Adrenal gland (tissue), 12 donors: ENCODE results near the gene FSIP1. TPM values are rescaled to one million over a fixed set of nuclear protein-coding genes. Genes with fewer than 3 reads are reported as not detected.

ENCODE experiments used
- DNase-seq, 7 donors: peaks; one replicate each; pipeline ENCODE4 v3.0.0-alpha.2; 2019 to 2020
- H3K27ac ChIP-seq, 5 donors: fragments of 200-600 bp; sonication (generic) in 4 of 5; 1 replicate in 3 of 5; 2 replicates in 2 of 5; pipeline versions ENCODE4 v1.5.1 to v1.8.0; 2016 to 2020; ENCODE audit warnings: mild to moderate bottlenecking in 1 of 5
- H3K27me3 ChIP-seq: fragments of 200-600 bp; 2 replicates; pipeline ENCODE4 v1.8.0; 2021
- H3K36me3 ChIP-seq, 2 donors: fragments of 200-600 bp; replicated peaks in 1 of 2; 1 replicate in 1 of 2; 2 replicates in 1 of 2; pipeline versions ENCODE4 v1.5.1 to v1.8.0; 2018 to 2022
- H3K4me1 ChIP-seq, 2 donors: fragments of 200-600 bp; replicated peaks in 1 of 2; 1 replicate in 1 of 2; 2 replicates in 1 of 2; pipeline versions ENCODE4 v1.5.1 to v1.8.0; 2018 to 2021
- H3K4me3 ChIP-seq, 4 donors: fragments of 200-600 bp; sonication (generic) in 3 of 4; one replicate each; pipeline ENCODE4 v1.5.1; 2016 to 2018
- H3K9me3 ChIP-seq, 3 donors: fragments of 200-600 bp; sonication (generic) in 1 of 3; replicated peaks in 1 of 3; 1 replicate in 2 of 3; 2 replicates in 1 of 3; pipeline versions ENCODE4 v1.5.1 to v1.8.0; 2016 to 2021
- POLR2A ChIP-seq, 2 donors: fragments of 450-650 bp; IDR thresholded peaks; one replicate each; pipeline ENCODE4 v1.6.1; 2017; ENCODE audit warnings: antibody characterized with exemption in 2 of 2, mild to moderate bottlenecking in 2 of 2, moderate library complexity in 1 of 2
- WGBS, 4 donors: extraction: QIAGEN DNeasy Blood & Tissue Kit in 2 of 4; methylation state at CpG; one replicate each; pipeline versions ENCODE4 v1.1.5 to v1.1.7; 2013 to 2017; 5-methylcytosine and 5-hydroxymethylcytosine counted together
- intact Hi-C, 2 donors: fragments of 100-400 bp; cut with DNase I; formaldehyde crosslinking; loops; one replicate each; pipeline versions ENCODE4 v1.14.1 to v1.15.0; 2022 to 2023
- polyA plus RNA-seq, 3 donors: library from polyadenylated mRNA; stranded (reverse); fragments of 200-250 nt in 2 of 3; fragments of 350-450 nt in 1 of 3; fragmentation: Illumina TruSeq in 1 of 3; extraction: RNeasy Lipid Tissue Mini Kit (QIAGEN cat#74804) in 1 of 3; gene quantifications; one replicate each; pipeline ENCODE4 v1.2.3, GENCODE V29; 2013 to 2014
- total RNA-seq, 9 donors: library from RNA; depleted of rRNA in 4 of 9; stranded (reverse); fragments of >200 nt in 4 of 9; fragments of 120-200 nt in 1 of 9; fragmentation: NEBNext Ultra II Directional in 1 of 9; extraction: Animal tissue kit (Norgen Biotek cat#: 25700) in 1 of 9; gene quantifications; one replicate each; pipeline versions ENCODE4 v1.1.0 to v1.2.4, GENCODE V29; 2013 to 2023
- TF ChIP-seq, protein P1 (sequence below), 6 experiments: fragments of 450-650 bp in 4 of 6; fragments of 200-600 bp in 2 of 6; sonication (generic) in 1 of 6; IDR thresholded peaks; 1 replicate in 5 of 6; 2 replicates in 1 of 6; pipeline versions ENCODE4 v1.5.1 to v1.8.0; 2016 to 2021; ENCODE audit warnings: antibody characterized with exemption in 6 of 6, mild to moderate bottlenecking in 2 of 6, moderate library complexity in 1 of 6
- donor health status: healthy with polysubstance abuse.
- donor health status: Bipolar disorder and iron deficiency.
- donor health status: DM: yes; HTN: yes; CAD: no.
- donor health status: DM: no; HTN: no; CAD: no.
- donor health status: DM: no; HTN: no; CAD: no.
- donor health status: DM: yes; HTN: yes; CAD: no.

FSIP1 gene
- total and polyA plus RNA-seq, 12 donors, result 0.11 to 0.60 (median 0.25) TPM; not detected in 2

DNA sequence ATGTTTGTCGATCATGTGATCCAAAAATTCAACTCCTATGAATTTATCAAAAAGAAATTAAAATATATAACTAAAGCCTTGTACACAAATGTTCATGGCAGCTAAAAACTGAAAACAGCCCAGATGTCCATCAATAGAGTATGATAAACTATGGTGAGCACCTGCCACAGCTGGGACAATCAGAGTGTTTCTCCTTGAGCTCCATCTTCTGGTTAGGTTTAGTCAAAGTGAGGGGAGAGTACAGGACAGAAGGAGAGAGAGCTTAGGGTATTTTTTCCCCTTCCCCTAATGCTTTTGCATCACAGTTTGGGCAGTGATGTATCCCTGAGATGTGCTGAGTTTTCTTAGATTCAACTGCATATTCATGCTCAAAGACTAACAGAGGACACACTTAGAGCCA, 65.5 kb downstream of the FSIP1 start:
- H3K4me1 ChIP-seq, result no peaks in the 10 kb centered on the region
- no peak for DNase-seq
- H3K27me3 ChIP-seq, result no peaks in the 10 kb centered on the region
- no peaks in the 10 kb centered on the region for H3K9me3 ChIP-seq
- no peak overlapping the region for H3K4me3 ChIP-seq
- H3K36me3 ChIP-seq, result no peaks in the 10 kb centered on the region
- TF ChIP-seq, protein P1, sequence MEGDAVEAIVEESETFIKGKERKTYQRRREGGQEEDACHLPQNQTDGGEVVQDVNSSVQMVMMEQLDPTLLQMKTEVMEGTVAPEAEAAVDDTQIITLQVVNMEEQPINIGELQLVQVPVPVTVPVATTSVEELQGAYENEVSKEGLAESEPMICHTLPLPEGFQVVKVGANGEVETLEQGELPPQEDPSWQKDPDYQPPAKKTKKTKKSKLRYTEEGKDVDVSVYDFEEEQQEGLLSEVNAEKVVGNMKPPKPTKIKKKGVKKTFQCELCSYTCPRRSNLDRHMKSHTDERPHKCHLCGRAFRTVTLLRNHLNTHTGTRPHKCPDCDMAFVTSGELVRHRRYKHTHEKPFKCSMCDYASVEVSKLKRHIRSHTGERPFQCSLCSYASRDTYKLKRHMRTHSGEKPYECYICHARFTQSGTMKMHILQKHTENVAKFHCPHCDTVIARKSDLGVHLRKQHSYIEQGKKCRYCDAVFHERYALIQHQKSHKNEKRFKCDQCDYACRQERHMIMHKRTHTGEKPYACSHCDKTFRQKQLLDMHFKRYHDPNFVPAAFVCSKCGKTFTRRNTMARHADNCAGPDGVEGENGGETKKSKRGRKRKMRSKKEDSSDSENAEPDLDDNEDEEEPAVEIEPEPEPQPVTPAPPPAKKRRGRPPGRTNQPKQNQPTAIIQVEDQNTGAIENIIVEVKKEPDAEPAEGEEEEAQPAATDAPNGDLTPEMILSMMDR (IDR thresholded peaks at IDR 0.05), result no peak
- no peak for TF ChIP-seq POLR2A (IDR thresholded peaks at IDR 0.05)
- intact Hi-C loops, result no loop called here
- no peak overlapping the region for H3K27ac ChIP-seq
- 92 to 96% (median 95%) methylated on average over 1 of the region's 1 CpG for WGBS, 4 donors

DNA sequence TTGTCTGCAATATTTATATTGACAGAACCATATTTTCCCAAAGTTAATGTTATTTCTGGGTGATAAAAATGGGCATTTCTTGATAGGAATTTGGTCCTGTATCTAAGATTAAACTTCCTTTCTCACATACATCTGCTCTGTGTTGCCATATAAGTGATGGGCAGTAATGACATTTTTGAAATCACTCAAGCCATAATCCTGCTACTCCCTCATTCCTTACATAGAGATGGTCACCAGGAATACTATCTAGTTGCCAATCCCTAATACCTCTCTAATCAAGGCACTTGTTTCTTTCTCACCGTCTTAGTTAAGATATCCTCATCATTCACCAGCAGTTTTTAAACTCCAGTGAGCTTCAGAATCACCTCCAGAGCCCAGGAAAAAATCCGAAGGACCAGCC, 68.4 kb downstream of the FSIP1 start:
- H3K27me3 ChIP-seq, result no peaks in the 10 kb centered on the region
- H3K36me3 ChIP-seq, result no peaks in the 10 kb centered on the region
- intact Hi-C loops, result no loop called here
- H3K9me3 ChIP-seq, result no peaks in the 10 kb centered on the region
- WGBS, 4 donors, result 80 to 89% (median 83%) methylated on average over 2 of the region's 2 CpGs
- H3K4me3 ChIP-seq, result no peak overlapping the region
- TF ChIP-seq POLR2A (IDR thresholded peaks at IDR 0.05), result no peak
- TF ChIP-seq, protein P1 (IDR thresholded peaks at IDR 0.05), result no peak
- no peaks in the 10 kb centered on the region for H3K4me1 ChIP-seq
- DNase-seq, result no peak
- H3K27ac ChIP-seq, result no peak overlapping the region

DNA sequence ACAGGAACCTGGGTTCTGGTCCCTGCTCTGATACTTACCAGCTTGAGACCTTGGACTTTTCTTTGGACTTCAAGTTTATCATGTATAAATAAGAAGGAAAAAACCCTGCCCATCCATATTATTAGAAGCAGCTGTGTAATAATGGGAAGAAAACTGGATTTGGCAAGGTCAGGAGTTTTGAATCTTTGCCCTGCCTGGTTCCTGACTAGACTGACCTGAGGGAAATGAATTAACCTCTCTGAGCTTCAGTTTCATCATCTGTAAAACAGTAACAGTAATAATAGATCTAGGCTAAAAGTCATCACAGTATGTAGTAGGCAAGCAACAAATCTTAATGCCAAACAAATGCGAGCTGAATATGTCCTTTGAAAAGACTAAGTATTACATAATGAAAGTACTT, 68.8 kb downstream of the FSIP1 start:
- Histone ChIP-seq H3K27me3 (peaks cover 3% of the 10 kb centered on the region), H3K4me3 (no peak overlapping the region), H3K4me1 (no peaks in the 10 kb centered on the region), H3K9me3 (no peaks in the 10 kb centered on the region), H3K27ac (no peak overlapping the region), H3K36me3 (no peaks in the 10 kb centered on the region)
- intact Hi-C loops, result no loop called here
- no peak for DNase-seq
- TF ChIP-seq POLR2A (IDR thresholded peaks at IDR 0.05), result no peak
- TF ChIP-seq, protein P1 (IDR thresholded peaks at IDR 0.05), result no peak
- 58 to 75% (median 69%) methylated on average over 1 of the region's 1 CpG for WGBS, 4 donors

DNA sequence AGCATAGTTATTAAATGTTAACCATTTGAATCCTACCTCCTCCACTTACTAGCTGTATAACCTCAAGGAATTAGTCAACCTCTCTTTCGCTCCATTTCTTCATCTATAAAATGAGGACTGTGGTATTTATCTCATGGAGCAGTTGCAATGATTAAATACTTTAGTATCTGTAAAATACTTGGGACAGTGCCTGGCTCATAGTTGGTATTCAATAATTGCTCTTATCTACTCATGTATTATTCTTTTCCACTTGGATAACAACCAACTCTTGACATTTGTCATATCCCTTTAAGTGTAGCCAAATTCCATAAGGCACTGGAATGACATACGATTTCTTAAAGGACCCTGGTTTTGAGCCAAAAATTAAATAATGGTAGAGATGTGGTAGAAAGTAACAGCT, 72.0 kb downstream of the FSIP1 start:
- Histone ChIP-seq H3K36me3 (no peaks in the 10 kb centered on the region), H3K27ac (no peak overlapping the region), H3K9me3 (no peaks in the 10 kb centered on the region), H3K4me1 (no peaks in the 10 kb centered on the region), H3K27me3 (peaks cover 4% of the 10 kb centered on the region), H3K4me3 (no peak overlapping the region)
- WGBS, 4 donors, result 26 to 36% (median 31%) methylated on average over 2 of the region's 2 CpGs
- intact Hi-C loops, result no loop called here
- TF ChIP-seq, protein P1 (IDR thresholded peaks at IDR 0.05), result no peak
- TF ChIP-seq POLR2A (IDR thresholded peaks at IDR 0.05), result no peak
- DNase-seq, result no peak
